ENCODE results near the gene STK11IP. TPM values are rescaled to one million over a fixed set of nuclear protein-coding genes. Genes with fewer than 3 reads are reported as not detected.

The STK11IP gene
- total and polyA plus RNA-seq, 2 donors (not counting 1 experiment from before 2014, with no cell fraction given) = 46.8 to 55.6 TPM

- H3K9ac ChIP-seq (ENCODE audit: low read length) = no peak overlapping the region
- Mint-ChIP-seq H3K4me1 (peaks cover 13% of the 10 kb centered on the region), H3K27me3 (no peaks in the 10 kb centered on the region), H3K27ac (no peak overlapping the region), H3K4me3 (no peak overlapping the region), H3K9me3 (ENCODE audit: insufficient read depth) (no peaks in the 10 kb centered on the region)
- 97% methylated on average over 10 of the region's 11 CpGs for WGBS (ENCODE audit: insufficient coverage)
- no peak for ATAC-seq (ENCODE audit: low read depth)
- no peaks in the 10 kb centered on the region for H4K20me1 ChIP-seq (ENCODE audit: control insufficient read depth, insufficient read depth, low read length, poor library complexity, severe bottlenecking)
- no peak for TF ChIP-seq EZH2 (IDR thresholded peaks at IDR 0.05; ENCODE audit: borderline replicate concordance, insufficient read depth, low read depth, low read length, poor library complexity, severe bottlenecking)
- peaks cover 0 to 27% of the 10 kb centered on the region in 2 experiments for H3K36me3 ChIP-seq (replicated peaks in 1 of 2; ENCODE audit: control extremely low read depth in 1 of 2, control insufficient read depth in 1 of 2, extremely low read depth in 1 of 2, insufficient read depth in 2 of 2, low read length in 1 of 2)
- no peak for DNase-seq
- no peak overlapping the region for H3K27ac ChIP-seq (ENCODE audit: low read length in 2 of 2)
- H3K4me2 ChIP-seq (replicated peaks; ENCODE audit: low read depth, low read length, poor library complexity, severe bottlenecking) = no peak overlapping the region
- no peak overlapping the region for H2AFZ ChIP-seq (ENCODE audit: insufficient read depth, low read depth, low read length, poor library complexity, severe bottlenecking)
- POLR2A ChIA-PET = no interaction called here
- no peak overlapping the region for H3K4me3 ChIP-seq (ENCODE audit: control extremely low read depth in 1 of 5, extremely low read depth in 1 of 5, insufficient read depth in 1 of 5, low read depth in 2 of 5, low read length in 4 of 5)
- H3K79me2 ChIP-seq (ENCODE audit: control insufficient read depth, insufficient read depth, low read length) = no peaks in the 10 kb centered on the region
- H3K27me3 ChIP-seq (replicated peaks in 1 of 4; ENCODE audit: control extremely low read depth in 1 of 4, control insufficient read depth in 3 of 4, insufficient read depth in 4 of 4, low read length in 3 of 4) = no peaks in the 10 kb centered on the region
- CTCF ChIA-PET = no interaction called here
- intact Hi-C loops (cut with micrococcal nuclease) = no loop called here
- H3K4me1 ChIP-seq (ENCODE audit: control insufficient read depth in 2 of 2, insufficient read depth in 2 of 2, low read length in 2 of 2) = peaks cover 9% of the 10 kb centered on the region in 2 donors
- no peaks in the 10 kb centered on the region for H3K9me3 ChIP-seq (ENCODE audit: control extremely low read depth in 1 of 3, control insufficient read depth in 2 of 3, insufficient read depth in 1 of 3, low read length in 2 of 3)
Observed at GRCh38 chr2:219614076-219614860, 16.6 kb downstream of the STK11IP start.

GRCh38 chr2:219615036-219615435, 17.4 kb downstream of the STK11IP start:
- intact Hi-C loops (cut with micrococcal nuclease) = no loop called here
- H3K9ac ChIP-seq (ENCODE audit: low read length) = no peak overlapping the region
- peaks cover 0 to 23% of the 10 kb centered on the region in 2 experiments for H3K36me3 ChIP-seq (replicated peaks in 1 of 2; ENCODE audit: control extremely low read depth in 1 of 2, control insufficient read depth in 1 of 2, extremely low read depth in 1 of 2, insufficient read depth in 2 of 2, low read length in 1 of 2)
- H3K4me2 ChIP-seq (replicated peaks; ENCODE audit: low read depth, low read length, poor library complexity, severe bottlenecking) = no peak overlapping the region
- TF ChIP-seq CTCF (IDR thresholded peaks at IDR 0.05) (no peak), EZH2 (IDR thresholded peaks at IDR 0.05; ENCODE audit: borderline replicate concordance, insufficient read depth, low read depth, low read length, poor library complexity, severe bottlenecking) (no peak)
- no peak overlapping the region for H3K4me3 ChIP-seq (ENCODE audit: control extremely low read depth in 1 of 5, extremely low read depth in 1 of 5, insufficient read depth in 1 of 5, low read depth in 2 of 5, low read length in 4 of 5)
- Mint-ChIP-seq H3K27me3 (no peaks in the 10 kb centered on the region), H3K27ac (no peak overlapping the region), H3K9me3 (ENCODE audit: insufficient read depth) (no peaks in the 10 kb centered on the region), H3K4me1 (peaks cover 13% of the 10 kb centered on the region), H3K4me3 (no peak overlapping the region)
- no peak overlapping the region for H3K27ac ChIP-seq (ENCODE audit: low read length in 2 of 2)
- H4K20me1 ChIP-seq (ENCODE audit: control insufficient read depth, insufficient read depth, low read length, poor library complexity, severe bottlenecking) = no peaks in the 10 kb centered on the region
- ATAC-seq (ENCODE audit: low read depth) (no peak), DNase-seq (no peak)
- H3K27me3 ChIP-seq (replicated peaks in 1 of 4; ENCODE audit: control extremely low read depth in 1 of 4, control insufficient read depth in 3 of 4, insufficient read depth in 4 of 4, low read length in 3 of 4) = no peaks in the 10 kb centered on the region
- H2AFZ ChIP-seq (ENCODE audit: insufficient read depth, low read depth, low read length, poor library complexity, severe bottlenecking) = no peak overlapping the region
- ChIA-PET CTCF (no interaction called here), POLR2A (no interaction called here)
- 85% methylated on average over 11 of the region's 11 CpGs for WGBS (ENCODE audit: insufficient coverage)
- peaks cover 9% of the 10 kb centered on the region in 2 donors for H3K4me1 ChIP-seq (ENCODE audit: control insufficient read depth in 2 of 2, insufficient read depth in 2 of 2, low read length in 2 of 2)
- H3K9me3 ChIP-seq (ENCODE audit: control extremely low read depth in 1 of 3, control insufficient read depth in 2 of 3, insufficient read depth in 1 of 3, low read length in 2 of 3) = no peaks in the 10 kb centered on the region
- no peaks in the 10 kb centered on the region for H3K79me2 ChIP-seq (ENCODE audit: control insufficient read depth, insufficient read depth, low read length)
